Ovary (tissue), 3 donors: ENCODE measurements around the gene CLDN19.

Experiments used
- CTCF ChIP-seq, 3 donors: fragments of 450-650 bp in 2 of 3; fragments of 200-600 bp in 1 of 3; IDR thresholded peaks; one replicate each; pipeline versions ENCODE4 v1.5.1 to v1.8.0; 2016 to 2022; ENCODE audit warnings: antibody characterized with exemption in 3 of 3, mild to moderate bottlenecking in 1 of 3
- EP300 ChIP-seq: sonication (generic); formaldehyde crosslinking; IDR thresholded peaks from one replicate; pipeline ENCODE4 v1.6.1; 2017; ENCODE audit warnings: antibody characterized with exemption
- POLR2A ChIP-seq: fragments of 450-650 bp; IDR thresholded peaks from one replicate; pipeline ENCODE4 v1.6.1; 2017; ENCODE audit warnings: antibody characterized with exemption, mild to moderate bottlenecking, moderate library complexity
- donor health status: DM: no; HTN: no; CAD: no.

GRCh38 chr1:42692911-42693310 lies 47.1 kb downstream of the CLDN19 start:
- TF ChIP-seq CTCF (IDR thresholded peaks at IDR 0.05), result no peak
- TF ChIP-seq POLR2A, result no peak
- no peak for TF ChIP-seq EP300
